Central memory CD8-positive, alpha-beta T cell (primary cell): ENCODE measurements around the gene EEF1AKMT2.
A peak's percentile ranks its signal among the peaks of the same experiment; 100 is the strongest.

Experiments used
- ATAC-seq: fragments of 150-1000 bp; cut with Tn5 transposase; replicated peaks from 2 replicates; pipeline ENCODE4 v1.10.0; 2022; ENCODE audit warnings: mild to moderate bottlenecking, moderate FRiP score, moderate number of reproducible peaks; ENCODE audit not compliant: poor library complexity, severe bottlenecking; ENCODE audit errors: extremely low read depth
- DNase-seq, 2 donors: peaks; one replicate each; pipeline ENCODE4 v3.0.0; 2021; ENCODE audit warnings: low spot score in 2 of 2
- H3K27ac Mint-ChIP-seq: one replicate; pipeline ENCODE4 v1.8.0; 2022; ENCODE audit warnings: low read depth, mild to moderate bottlenecking, moderate library complexity, mixed read lengths
- H3K27me3 Mint-ChIP-seq: one replicate; pipeline ENCODE4 v1.8.0; 2022; ENCODE audit warnings: mixed read lengths
- H3K36me3 Mint-ChIP-seq: one replicate; pipeline ENCODE4 v1.8.0; 2022; ENCODE audit warnings: mild to moderate bottlenecking, moderate library complexity, mixed read lengths; ENCODE audit not compliant: insufficient read depth
- H3K4me1 Mint-ChIP-seq: one replicate; pipeline ENCODE4 v1.8.0; 2022; ENCODE audit warnings: mixed read lengths
- H3K4me3 Mint-ChIP-seq: one replicate; pipeline ENCODE4 v1.8.0; 2022; ENCODE audit warnings: mild to moderate bottlenecking, moderate library complexity, mixed read lengths
- H3K9me3 Mint-ChIP-seq: one replicate; pipeline ENCODE4 v1.8.0; 2022; ENCODE audit warnings: mixed read lengths

The EEF1AKMT2 gene

DNA sequence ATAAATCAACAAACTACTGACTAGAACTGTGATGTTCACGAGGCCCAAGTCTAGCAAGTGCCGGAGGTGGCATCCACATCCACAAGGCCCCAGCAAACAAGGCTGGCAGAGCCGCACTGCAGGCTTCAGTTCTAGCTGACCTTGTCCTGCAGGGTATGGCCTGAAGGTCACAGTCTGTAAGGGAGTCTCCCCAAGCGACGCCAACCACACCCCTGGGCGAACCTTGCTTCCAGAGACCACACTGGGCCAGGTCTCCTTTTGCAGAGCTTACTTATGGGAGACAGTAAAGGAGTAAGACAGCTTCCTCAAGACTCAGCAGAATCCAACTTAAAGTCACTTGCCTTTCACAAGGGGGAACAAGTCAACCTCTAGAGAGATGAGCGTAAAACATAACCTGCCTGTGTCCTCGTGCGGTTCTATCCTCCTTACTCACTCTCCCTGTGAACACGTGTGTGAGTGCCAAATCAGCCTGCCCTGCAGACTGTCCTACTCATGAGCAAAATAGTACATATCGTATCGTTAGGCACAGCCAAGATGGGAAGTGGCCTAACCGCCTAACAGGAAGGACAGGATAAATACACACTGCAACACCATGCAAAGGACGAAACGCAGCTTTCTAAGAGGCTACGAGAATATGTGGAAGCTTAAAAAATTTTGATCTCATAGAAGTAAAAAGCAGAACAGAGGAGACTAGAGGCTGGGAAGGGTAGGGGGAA lies 70.2 kb downstream of the EEF1AKMT2 start:
- Mint-ChIP-seq H3K27me3 (no peaks in the 10 kb centered on the region), H3K4me3 (peak overlapping the region; percentile 76), H3K9me3 (no peaks in the 10 kb centered on the region), H3K27ac (peak overlapping the region; percentile 96), H3K36me3 (peaks cover 38% of the 10 kb centered on the region), H3K4me1 (peaks cover 86% of the 10 kb centered on the region)
- DNase-seq (no peak), ATAC-seq (no peak)

DNA sequence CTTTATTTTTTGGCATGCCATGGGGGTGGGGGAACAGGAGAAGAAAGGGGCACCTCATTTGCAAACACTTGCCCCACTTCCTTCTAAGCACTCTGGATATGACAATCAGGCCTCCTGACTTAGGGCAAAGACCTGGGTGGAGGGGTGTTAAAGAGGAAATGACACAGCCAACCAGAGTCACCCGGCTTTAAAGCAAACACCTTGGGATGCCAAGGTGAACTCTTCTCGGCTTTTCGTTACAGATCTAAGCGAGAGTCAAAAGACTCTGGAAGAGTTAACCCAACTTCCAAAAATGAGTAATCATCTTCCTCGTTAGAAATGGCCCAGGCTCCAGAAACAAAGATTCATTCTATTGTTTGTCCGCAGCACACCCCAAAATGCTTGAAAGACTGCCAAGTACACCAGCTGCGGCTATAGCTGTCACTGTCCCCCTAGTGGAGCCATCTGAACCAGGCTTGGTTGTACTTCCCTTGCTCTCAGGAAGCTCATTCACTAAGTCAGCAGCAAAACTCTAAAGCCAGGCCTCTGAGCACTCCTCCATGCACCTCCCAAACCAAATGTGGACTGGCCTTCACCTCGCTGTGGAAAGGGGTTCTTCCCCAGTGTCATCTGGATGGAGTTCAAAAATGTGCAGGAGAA lies 72.4 kb downstream of the EEF1AKMT2 start:
- Mint-ChIP-seq H3K36me3 (peaks cover 36% of the 10 kb centered on the region), H3K27ac (peak overlapping the region; percentile 96), H3K9me3 (no peaks in the 10 kb centered on the region), H3K27me3 (no peaks in the 10 kb centered on the region), H3K4me1 (peaks cover 86% of the 10 kb centered on the region), H3K4me3 (peak overlapping the region; percentile 50)
- peak; percentile 51 to 75 for DNase-seq
- ATAC-seq, result peak; percentile 53

DNA sequence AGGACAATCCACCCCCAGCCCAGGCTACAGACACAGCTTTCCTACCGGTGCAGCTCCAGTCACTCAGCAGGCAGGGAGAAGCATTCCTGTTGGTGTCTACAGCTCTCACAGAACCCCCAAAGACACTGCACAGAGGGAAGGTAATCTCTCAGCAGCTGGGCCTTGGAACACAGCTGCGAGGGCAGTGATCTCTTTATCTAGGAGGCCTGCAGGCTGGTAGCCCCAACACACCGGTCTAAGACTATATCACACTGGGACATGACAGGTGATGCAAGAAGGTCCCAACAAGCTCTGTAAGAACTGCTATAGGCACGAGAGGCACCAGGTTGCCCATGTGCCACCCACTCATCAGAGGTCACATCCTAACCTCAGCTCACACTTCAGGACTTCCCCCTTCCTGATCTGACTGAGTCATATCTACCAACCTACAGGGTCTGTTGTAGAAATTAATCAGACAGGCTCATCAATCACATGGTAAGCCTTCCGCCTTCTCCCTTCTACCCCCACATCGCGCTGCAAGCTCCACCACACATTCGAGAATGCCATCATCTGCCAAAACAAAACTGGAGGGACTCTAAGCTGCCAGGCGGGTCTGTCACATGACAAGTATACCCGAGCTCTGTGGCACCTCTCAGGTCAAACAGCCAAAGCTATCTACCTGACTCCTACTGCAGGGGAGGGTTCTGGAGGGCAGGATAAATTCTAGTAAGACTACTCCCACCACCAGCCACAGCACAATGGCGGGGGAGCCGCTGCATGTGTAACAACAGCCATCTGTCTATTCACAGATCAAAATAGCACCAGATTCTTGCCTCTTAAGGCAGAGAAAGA lies 73.6 kb downstream of the EEF1AKMT2 start:
- Mint-ChIP-seq H3K27ac (peak overlapping the region; percentile 96), H3K36me3 (peaks cover 28% of the 10 kb centered on the region), H3K9me3 (no peaks in the 10 kb centered on the region), H3K4me3 (peak overlapping the region; percentile 50), H3K27me3 (no peaks in the 10 kb centered on the region), H3K4me1 (peaks cover 86% of the 10 kb centered on the region)
- peak; percentile 80 for ATAC-seq
- peak; percentile 58 to 82 for DNase-seq

DNA sequence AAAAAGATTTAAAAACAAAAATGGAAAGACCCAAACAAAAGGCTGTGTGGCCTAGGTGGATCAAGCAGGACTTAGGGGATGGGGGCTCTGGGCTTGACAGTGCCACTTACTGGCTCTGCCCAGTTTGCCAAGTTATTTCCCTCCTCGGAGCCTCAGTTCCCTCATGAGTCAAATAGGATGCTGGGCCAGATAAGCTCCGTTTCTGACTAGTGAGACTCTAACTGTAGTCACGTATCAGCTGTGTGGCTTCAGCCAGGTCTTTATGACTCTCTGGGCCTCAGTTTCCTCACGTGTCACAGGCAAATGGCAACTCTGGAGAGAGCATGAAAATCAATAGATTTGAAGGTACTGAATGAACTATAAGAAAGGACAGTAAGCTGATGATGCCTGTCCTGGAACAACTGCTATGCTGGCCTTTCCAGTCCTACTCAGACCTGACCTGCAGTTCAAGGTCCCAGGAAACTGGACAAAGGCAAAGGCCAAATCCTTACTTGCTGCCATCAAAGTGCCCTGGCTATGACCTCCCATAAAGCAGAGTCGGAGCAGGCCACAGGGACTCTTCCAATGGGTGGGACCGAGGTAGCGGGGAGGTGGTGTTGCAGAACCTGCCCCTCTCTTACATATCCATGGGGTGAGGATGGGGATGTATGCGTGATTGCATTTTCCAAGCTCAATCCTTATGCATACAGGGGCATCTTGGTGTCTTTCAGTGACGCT lies 74.5 kb downstream of the EEF1AKMT2 start:
- no peaks in the 10 kb centered on the region for H3K27me3 Mint-ChIP-seq
- H3K4me1 Mint-ChIP-seq, result peaks cover 86% of the 10 kb centered on the region
- DNase-seq (no peak), ATAC-seq (no peak)
- H3K36me3 Mint-ChIP-seq, result peaks cover 30% of the 10 kb centered on the region
- H3K9me3 Mint-ChIP-seq, result no peaks in the 10 kb centered on the region
- peak overlapping the region; percentile 96 for H3K27ac Mint-ChIP-seq
- peak overlapping the region; percentile 50 for H3K4me3 Mint-ChIP-seq

DNA sequence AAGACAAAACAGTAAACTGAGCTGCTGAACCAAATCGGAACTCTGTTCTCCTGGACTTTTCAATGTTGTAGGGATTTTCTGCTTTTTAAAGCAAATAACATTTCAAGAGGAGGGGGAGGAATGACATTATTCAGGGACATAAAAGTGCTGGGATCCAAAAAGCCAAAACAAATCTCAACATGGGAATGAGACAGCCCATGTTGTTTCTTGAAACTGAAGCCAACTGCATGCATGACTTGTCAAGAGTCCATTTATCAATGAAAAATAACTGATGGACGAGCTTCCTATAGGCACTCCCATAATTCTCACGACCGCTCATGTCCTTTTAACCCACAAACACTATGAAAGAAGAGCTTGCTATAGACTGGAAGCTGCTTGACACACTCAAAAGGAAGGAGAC lies 75.3 kb downstream of the EEF1AKMT2 start:
- peak overlapping the region; percentile 96 for H3K27ac Mint-ChIP-seq
- no peak for ATAC-seq
- no peaks in the 10 kb centered on the region for H3K9me3 Mint-ChIP-seq
- H3K36me3 Mint-ChIP-seq, result peaks cover 29% of the 10 kb centered on the region
- DNase-seq, result no peak
- H3K4me1 Mint-ChIP-seq, result peaks cover 77% of the 10 kb centered on the region
- H3K27me3 Mint-ChIP-seq, result no peaks in the 10 kb centered on the region
- peak overlapping the region; percentile 50 for H3K4me3 Mint-ChIP-seq

DNA sequence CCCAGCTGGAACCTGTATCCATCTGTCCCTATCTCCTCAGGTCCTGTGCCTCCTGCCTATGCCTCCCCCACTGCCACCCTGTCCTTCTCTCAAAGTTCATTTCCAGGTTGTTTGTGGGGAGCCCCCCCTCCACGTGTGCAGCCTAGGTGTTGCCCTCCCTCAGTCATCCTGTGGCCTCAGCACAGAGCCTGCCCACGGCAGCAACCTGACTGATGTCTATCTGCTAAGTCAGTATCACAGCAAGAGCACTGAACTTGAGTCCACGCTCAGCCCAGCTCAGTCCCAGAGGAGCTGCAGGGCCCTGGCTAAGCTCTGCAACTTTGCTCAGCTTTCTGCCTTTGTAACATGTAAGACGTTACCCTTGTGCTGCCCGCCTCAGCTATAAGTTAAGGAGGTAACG lies 76.2 kb downstream of the EEF1AKMT2 start:
- H3K4me3 Mint-ChIP-seq, result peak overlapping the region; percentile 43
- H3K27ac Mint-ChIP-seq, result peak overlapping the region; percentile 96
- H3K4me1 Mint-ChIP-seq, result peaks cover 81% of the 10 kb centered on the region
- no peak for ATAC-seq
- no peaks in the 10 kb centered on the region for H3K27me3 Mint-ChIP-seq
- DNase-seq, result no peak
- H3K36me3 Mint-ChIP-seq, result peaks cover 34% of the 10 kb centered on the region
- H3K9me3 Mint-ChIP-seq, result no peaks in the 10 kb centered on the region

DNA sequence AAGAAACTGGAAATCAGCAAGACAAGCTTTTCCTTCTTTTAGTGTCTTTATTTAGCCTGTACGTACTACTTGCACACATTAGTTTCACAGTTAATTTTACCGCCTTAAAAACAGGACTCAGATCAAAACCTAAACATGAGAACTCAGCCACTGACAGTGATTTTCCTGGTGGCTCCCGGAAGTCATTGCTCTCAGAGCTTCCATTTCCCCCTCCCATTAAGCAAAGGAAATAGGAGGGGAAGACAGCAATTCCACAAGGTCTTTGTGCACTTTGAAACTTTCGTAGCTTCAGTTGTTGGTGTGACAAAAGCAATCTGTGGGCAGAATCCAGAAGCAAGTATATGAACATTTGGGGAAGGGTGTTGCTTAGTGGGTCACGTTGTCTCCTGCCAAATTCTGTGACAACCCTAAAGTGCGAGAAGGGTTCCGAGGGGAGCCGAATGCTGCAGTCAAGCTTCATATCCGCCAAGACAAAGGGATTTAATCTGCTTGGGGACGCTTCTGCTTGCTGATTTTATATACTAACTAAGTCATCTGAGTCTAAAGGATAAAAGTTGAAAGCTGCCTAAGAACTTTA lies 77.9 kb downstream of the EEF1AKMT2 start:
- H3K4me1 Mint-ChIP-seq, result peaks cover 87% of the 10 kb centered on the region

DNA sequence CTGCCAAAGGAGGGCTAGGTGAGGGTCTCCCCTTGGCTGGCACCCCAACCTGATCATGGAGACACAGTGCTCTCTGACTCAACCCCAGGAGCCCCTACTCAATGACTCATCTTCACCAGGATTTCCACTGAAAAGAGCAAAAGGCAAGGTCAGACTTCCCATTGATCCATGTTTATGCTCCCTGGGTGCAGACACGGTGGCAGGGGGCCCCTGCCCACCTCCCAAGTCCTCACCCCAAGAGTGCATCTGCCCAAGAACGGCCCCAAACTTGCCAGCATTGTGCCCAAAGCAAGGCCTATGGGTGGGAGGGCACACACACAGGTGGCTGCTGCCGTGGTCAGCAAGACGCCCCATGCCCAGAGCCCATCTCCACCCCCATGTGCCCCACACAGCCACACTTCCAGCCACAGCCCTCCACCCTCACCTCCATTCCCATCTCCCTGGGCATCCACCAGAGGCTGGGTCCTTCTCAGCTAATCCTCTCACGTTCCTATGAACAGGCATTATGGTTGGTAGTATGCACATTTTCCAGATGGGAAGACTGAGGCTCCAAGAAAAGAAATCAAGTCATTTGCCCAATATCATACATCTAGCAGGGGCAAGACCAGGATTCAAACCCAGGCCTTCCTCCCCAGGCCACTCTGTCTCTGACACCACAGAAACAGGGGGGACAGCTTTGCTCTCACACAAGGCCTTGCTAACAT lies 78.8 kb downstream of the EEF1AKMT2 start:
- no peaks in the 10 kb centered on the region for H3K27me3 Mint-ChIP-seq
- H3K4me1 Mint-ChIP-seq, result peaks cover 86% of the 10 kb centered on the region
- peak overlapping the region; percentile 87 for H3K27ac Mint-ChIP-seq
- H3K9me3 Mint-ChIP-seq, result no peaks in the 10 kb centered on the region
- ATAC-seq (no peak), DNase-seq (no peak)
- H3K36me3 Mint-ChIP-seq, result peaks cover 23% of the 10 kb centered on the region
- H3K4me3 Mint-ChIP-seq, result peak overlapping the region; percentile 16

More for the DNA sequence above, 77.9 kb downstream of the EEF1AKMT2 start:
- no peaks in the 10 kb centered on the region for H3K27me3 Mint-ChIP-seq
- ATAC-seq (no peak), DNase-seq (no peak)
- H3K36me3 Mint-ChIP-seq, result peaks cover 32% of the 10 kb centered on the region
- no peaks in the 10 kb centered on the region for H3K9me3 Mint-ChIP-seq
- peak overlapping the region; percentile 87 for H3K27ac Mint-ChIP-seq
- H3K4me3 Mint-ChIP-seq, result peak overlapping the region; percentile 16

DNA sequence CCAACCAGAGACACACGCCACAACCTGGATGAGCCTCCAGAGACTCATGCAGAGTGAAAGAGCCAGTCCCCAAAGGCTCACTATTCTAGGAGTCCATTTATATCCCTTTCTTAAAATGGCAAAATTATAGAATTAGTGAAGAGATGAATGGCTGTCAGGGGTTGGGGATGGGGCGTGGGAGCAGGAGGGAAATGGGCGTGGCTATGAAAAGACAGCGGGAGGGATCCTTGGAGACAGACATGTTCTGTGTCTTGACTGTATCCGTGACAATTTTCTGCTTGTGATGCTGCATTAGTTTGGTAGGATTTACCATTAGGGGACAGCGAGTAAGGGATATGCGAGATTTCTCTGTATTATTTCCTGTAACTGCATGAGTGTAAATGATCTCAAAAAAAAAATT lies 80.5 kb downstream of the EEF1AKMT2 start:
- no peaks in the 10 kb centered on the region for H3K9me3 Mint-ChIP-seq
- H3K27me3 Mint-ChIP-seq, result no peaks in the 10 kb centered on the region
- H3K36me3 Mint-ChIP-seq, result peaks cover 20% of the 10 kb centered on the region
- peak overlapping the region; percentile 98 for H3K27ac Mint-ChIP-seq
- H3K4me1 Mint-ChIP-seq, result peaks cover 83% of the 10 kb centered on the region
- H3K4me3 Mint-ChIP-seq, result peak overlapping the region; percentile 55
- DNase-seq (no peak), ATAC-seq (no peak)

DNA sequence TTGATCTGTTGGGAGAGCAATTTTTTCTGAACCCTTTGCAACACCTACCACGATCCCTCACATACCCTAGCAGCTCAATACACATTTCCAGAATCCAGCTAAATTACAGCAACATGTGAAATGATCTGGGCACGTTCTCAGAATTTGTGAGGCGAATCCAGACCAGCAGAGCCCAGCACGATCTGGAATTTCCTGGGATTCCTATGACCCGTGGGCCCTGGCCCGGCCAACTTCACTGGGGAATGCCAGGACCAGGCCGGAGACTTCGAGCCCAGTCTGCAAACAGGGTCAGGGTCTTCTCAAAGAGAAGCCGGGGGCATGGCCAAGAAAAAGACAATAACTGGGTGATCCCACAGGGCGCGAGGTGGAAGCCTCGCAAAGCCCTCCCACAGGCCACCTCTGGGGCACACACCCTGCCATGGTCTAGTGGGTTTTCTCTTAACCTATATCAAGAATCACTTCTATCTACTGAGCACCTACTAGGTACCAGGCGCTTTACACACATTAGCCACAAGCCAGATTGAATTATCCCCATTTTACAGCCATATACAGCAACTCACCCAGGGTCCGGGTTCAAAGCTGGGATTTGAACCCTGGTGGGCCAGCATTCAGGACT lies 81.3 kb downstream of the EEF1AKMT2 start:
- no peak for ATAC-seq
- peaks cover 83% of the 10 kb centered on the region for H3K4me1 Mint-ChIP-seq
- peak overlapping the region; percentile 58 for H3K4me3 Mint-ChIP-seq
- H3K27ac Mint-ChIP-seq, result peak overlapping the region; percentile 98
- DNase-seq, result no peak
- H3K27me3 Mint-ChIP-seq, result no peaks in the 10 kb centered on the region
- no peaks in the 10 kb centered on the region for H3K9me3 Mint-ChIP-seq
- H3K36me3 Mint-ChIP-seq, result peaks cover 21% of the 10 kb centered on the region

DNA sequence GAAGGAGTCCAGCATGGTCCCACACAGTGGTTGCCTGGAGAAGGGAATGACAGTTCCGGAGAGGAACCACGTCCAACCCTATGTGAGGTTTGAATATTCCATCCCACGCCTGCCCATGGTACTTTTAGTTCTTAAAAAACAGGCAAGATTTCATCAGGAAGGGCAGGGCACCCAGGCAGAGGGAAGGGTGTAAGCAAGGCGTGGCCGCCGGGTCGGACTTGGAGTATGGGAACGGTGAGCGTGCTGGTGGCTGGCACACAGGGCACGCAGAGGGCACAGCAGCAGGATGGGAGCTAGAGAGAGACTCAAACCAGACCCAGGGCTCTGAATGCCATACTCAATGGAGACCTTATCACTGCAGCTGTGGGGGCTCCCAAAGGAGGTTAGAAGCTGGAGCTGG lies 81.8 kb downstream of the EEF1AKMT2 start:
- no peak for ATAC-seq
- H3K4me3 Mint-ChIP-seq, result peak overlapping the region; percentile 58
- H3K9me3 Mint-ChIP-seq, result no peaks in the 10 kb centered on the region
- H3K27me3 Mint-ChIP-seq, result no peaks in the 10 kb centered on the region
- H3K27ac Mint-ChIP-seq, result peak overlapping the region; percentile 98
- peaks cover 21% of the 10 kb centered on the region for H3K36me3 Mint-ChIP-seq
- peaks cover 83% of the 10 kb centered on the region for H3K4me1 Mint-ChIP-seq
- no peak for DNase-seq
